ENCODE measurements around the gene ST3GAL6. TPM values are rescaled to one million over a fixed set of nuclear protein-coding genes. Genes with fewer than 3 reads are reported as not detected.

The ST3GAL6 gene
- total and polyA plus RNA-seq, 10 of the 15 experiments (the other 5 are each of a cell fraction or from before 2014, with no cell fraction given) = 19.5 to 41.2 (median 37.4) TPM

DNA sequence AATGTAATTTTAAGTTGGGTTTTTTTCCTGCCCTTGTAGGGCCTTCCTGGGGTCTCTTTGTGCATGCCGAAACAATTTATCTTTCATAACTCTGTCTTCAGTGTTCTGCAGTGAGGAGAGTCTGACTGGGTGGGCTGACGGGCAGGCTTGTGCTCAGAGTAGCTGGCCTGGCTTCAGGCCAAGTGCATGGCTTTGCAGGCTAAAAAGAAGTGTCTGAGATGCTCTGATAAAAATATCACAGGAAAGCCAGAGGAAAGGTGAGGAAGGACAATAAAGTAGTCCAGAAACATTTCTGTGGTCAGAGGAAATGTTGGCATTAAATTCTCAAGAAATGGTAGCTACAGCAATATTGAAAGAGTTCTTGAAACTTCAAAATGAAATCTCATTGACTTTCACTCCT is 25.5 kb downstream of the ST3GAL6 start:
- Histone ChIP-seq H4K20me1 (ENCODE audit: control insufficient read depth, insufficient read depth) (no peaks in the 10 kb centered on the region), H3K4me3 (no peak overlapping the region), H3K9me3 (replicated peaks; ENCODE audit: control insufficient read depth, insufficient read depth, low read length) (no peaks in the 10 kb centered on the region), H3K36me3 (ENCODE audit: control insufficient read depth in 2 of 2, insufficient read depth in 2 of 2, low read length in 1 of 2) (no peaks in the 10 kb centered on the region; a peak in 2 of 4 replicates), H3K79me2 (ENCODE audit: control insufficient read depth, insufficient read depth, low read length) (no peaks in the 10 kb centered on the region), H3K4me2 (ENCODE audit: control insufficient read depth, insufficient read depth) (no peak overlapping the region), H3K9ac (ENCODE audit: control insufficient read depth, insufficient read depth, low read length) (no peak overlapping the region), H3K27me3 (replicated peaks in 1 of 2; ENCODE audit: control insufficient read depth in 2 of 2, insufficient read depth in 2 of 2, low read length in 1 of 2) (no peaks in the 10 kb centered on the region), H3K27ac (ENCODE audit: control insufficient read depth, insufficient read depth) (no peak overlapping the region), H3K4me1 (ENCODE audit: control insufficient read depth, insufficient read depth, low read length) (0 out of 2 replicates have a peak, but pooled peaks cover 4% of the 10 kb centered on the region), H2AFZ (ENCODE audit: control insufficient read depth, low read depth, low read length) (no peak overlapping the region)
- SMC1A ChIA-PET (ENCODE audit: uncharacterized antibody, unreplicated experiment) = interaction anchor here (0.9 to 1.9 kb wide), 5 partner anchors 10 to 187 kb away, joined by 3 to 8 read pairs (median 3); no protein-coding TSS in a partner anchor
- POLR2A ChIA-PET = interaction anchor here (0.7 kb wide), 1 partner anchor 14 kb away, joined by 5 read pairs; no protein-coding TSS in a partner anchor
- no peak for FAIRE-seq
- in situ Hi-C loops (cut with MboI) = no loop called here
- intact Hi-C loops (cut with micrococcal nuclease; ENCODE audit: unreplicated experiment) = no loop called here
- RAD21 ChIA-PET (ENCODE audit: unreplicated experiment) = interaction anchor here (0.7 to 1.5 kb wide), 2 partner anchors 19 to 188 kb away, joined by 3 to 5 read pairs; no protein-coding TSS in a partner anchor
- no TSS peak for BruUV-seq (replicated peaks)
- no peak for ATAC-seq
- CTCF ChIA-PET = interaction anchor here (0.6 to 1.6 kb wide), 5 partner anchors 9 to 186 kb away, joined by 3 to 5 read pairs (median 4); no protein-coding TSS in a partner anchor
- TF ChIP-seq PAX8 (IDR thresholded peaks at IDR 0.05) (no peak), IKZF1 (conservative IDR thresholded peaks at IDR 0.05) (no peak), FOXK2 (IDR thresholded peaks at IDR 0.05) (no peak), KLF5 (IDR thresholded peaks at IDR 0.05; ENCODE audit: partially characterized antibody) (no peak), ESRRA (IDR thresholded peaks at IDR 0.05; ENCODE audit: low read length) (no peak), SMARCA5 (IDR thresholded peaks at IDR 0.05) (no peak), RUNX3 (IDR thresholded peaks at IDR 0.05; ENCODE audit: low read length) (no peak), IRF4 (IDR thresholded peaks at IDR 0.05; ENCODE audit: low read depth, low read length) (no peak)
- 68% methylated on average over 2 of the region's 2 CpGs for WGBS (ENCODE audit: insufficient coverage, insufficient replicate concordance, low lambda C conversion rate, missing lambda C conversion rate)
- DNase-seq (ENCODE audit: low read depth, low spot score) = no peak
